NCI-H2227 treated with DMSO at 0.1 percent for 48 hours (cell line): Measurements from ENCODE around the gene LSM11.

ENCODE experiments used
- DNase-seq: peaks from one replicate; lab custom pipeline; 2025; lab: John Stamatoyannopoulos, UW

The LSM11 gene

GRCh38 chr5:157734436-157734835 is 9.1 kb upstream of the LSM11 start:
- no peak for DNase-seq

GRCh38 chr5:157735991-157736390 is 7.5 kb upstream of the LSM11 start:
- DNase-seq = no peak

DNA sequence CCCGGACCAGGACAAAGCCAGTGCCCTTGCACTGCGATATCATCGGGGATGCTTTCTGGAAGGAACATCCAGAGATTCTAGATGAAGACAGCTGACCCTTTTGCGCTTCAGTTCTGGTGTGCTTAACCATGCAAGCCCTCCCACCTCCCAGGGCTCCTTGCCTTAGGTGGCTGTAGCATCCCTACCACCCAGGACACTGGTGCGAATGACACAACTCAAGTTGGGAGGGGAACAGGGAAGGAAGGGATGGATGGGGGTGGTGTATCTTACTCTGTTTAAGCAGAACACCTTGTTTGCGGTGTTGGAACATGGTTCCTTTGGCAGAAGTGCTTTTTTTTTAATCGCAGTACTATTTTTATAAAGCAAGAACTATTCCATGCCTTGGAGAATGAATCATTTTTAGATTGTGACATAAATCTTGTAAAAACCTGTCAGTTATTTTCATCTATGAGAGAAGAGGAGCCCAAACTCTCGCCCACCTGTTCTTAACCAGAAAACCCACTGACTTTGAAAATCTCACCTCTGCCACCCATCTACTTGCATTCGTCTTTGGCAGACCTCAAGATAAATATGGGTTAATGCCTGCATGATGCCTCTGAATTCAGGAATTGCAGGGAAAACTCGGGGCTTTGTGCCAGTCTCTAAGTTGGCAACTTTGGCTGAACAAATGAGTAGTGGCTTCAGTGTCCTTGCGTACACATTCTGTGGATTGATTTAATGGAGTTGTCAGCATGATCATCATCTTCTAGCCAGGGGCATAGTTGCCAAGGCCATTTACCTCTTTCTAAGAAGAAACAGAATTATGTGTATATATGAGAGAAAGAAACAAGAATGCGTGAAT is 3.9 kb upstream of the LSM11 start:
- DNase-seq = no peak

DNA sequence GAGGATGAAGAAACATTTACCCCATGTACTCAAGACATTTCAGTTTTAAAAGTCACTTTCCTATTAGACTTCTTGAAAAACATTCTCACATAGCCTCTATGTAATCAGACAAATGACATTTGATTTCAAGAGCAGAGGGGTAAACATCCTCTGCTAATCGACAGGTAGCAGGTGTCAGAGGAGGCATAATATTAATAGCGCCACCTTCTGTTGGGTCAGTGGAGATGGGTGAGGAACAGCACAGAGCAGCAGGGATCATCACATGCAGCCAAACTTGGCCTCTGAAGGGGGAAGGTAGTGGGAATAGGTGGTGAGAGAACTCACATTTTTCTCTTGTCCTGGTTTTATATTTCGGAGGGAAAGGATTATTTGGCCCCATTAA is 3.3 kb upstream of the LSM11 start:
- DNase-seq = no peak

- no peak for DNase-seq
Measured at GRCh38 chr5:157741131-157741530, 2.4 kb upstream of the LSM11 start.

DNA sequence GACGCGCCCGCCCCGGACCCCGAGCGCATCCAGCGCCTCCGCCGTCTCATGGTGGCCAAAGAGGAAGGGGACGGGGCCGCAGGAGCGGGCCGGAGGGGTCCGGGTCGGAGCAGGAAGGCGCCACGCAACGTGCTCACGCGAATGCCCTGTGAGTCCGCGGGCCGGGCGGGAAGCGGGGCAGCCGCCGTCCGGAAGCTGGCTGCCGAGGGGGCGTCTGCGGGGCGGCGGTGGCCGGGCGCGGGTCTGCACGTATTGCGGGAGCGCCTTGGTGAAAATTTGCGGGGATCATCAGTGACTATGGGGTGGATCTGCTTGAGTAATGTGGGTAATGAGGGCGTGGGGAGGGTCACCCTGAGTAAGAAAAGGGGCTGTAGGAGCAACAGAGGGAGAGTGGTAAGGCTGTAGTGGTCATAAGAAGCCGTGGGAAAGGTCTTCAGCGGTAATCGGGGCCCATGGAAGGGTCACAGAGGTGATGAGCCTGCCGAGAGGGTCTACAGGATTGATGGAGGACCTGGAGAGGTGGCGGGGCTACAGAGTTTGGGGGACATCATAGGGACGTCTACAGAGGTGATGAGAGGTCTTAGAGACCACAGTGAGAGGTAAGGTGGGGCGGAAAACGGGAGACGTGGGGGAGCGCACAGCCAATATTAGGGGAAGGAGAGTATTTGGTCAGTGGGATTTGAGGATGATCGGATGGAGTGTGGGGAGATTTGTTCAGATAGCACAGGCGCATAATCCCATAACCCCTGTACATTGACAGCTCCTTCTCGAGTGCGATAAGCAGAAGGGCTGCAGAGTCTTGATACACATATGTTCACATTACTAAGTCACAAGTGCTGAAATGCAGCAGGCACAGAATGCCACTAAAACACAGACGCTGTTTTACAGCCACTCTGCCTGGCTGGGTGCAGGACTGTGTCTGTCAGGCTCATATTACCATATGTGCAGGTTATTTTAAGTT is 819 bp downstream of the LSM11 start:
- DNase-seq = no peak

DNA sequence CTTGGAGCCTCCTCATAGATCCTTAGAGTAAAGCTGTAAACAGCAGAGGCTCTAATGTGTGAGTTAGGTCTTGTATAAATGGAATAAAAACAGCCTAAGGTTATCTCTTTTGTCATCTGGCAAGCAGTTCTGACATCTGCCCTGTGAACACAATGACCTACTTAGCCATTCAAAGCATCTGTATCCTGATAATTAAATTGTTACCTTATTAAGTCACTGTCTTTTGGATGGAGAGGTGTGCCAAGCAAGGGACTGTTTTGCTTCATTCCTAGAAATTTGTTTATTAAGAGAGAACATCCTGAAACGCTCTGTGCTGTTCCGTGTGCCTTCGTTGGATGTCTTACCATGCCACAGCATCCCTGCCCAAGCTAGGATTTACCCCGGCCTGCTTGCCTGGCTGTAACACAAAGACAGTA is 1.5 kb downstream of the LSM11 start:
- DNase-seq = no peak

GRCh38 chr5:157747173-157747740 is 3.7 kb downstream of the LSM11 start:
- no peak for DNase-seq

GRCh38 chr5:157747766-157748700 is 4.5 kb downstream of the LSM11 start:
- no peak for DNase-seq

GRCh38 chr5:157748760-157749461 is 5.4 kb downstream of the LSM11 start:
- DNase-seq = no peak

DNA sequence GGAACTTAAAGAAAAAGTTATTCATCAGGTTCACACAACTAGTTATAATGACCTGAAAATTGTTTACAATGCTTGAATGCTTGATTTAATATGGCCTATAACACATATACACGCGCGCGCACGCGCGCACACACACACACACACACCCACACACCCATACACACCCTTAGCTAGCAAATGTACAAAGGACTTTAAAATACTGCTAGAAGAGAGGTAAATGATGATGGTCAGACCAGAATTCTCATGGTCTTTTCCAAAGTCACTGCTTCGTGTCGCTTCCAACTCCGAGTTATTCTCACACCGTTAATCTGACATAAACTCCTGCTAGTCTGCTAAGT is 5.9 kb downstream of the LSM11 start:
- no peak for DNase-seq

- DNase-seq = no peak
Measured at GRCh38 chr5:157750320-157750719, 6.8 kb downstream of the LSM11 start.

- no peak for DNase-seq
Measured at GRCh38 chr5:157756122-157756521, 12.6 kb downstream of the LSM11 start.

DNA sequence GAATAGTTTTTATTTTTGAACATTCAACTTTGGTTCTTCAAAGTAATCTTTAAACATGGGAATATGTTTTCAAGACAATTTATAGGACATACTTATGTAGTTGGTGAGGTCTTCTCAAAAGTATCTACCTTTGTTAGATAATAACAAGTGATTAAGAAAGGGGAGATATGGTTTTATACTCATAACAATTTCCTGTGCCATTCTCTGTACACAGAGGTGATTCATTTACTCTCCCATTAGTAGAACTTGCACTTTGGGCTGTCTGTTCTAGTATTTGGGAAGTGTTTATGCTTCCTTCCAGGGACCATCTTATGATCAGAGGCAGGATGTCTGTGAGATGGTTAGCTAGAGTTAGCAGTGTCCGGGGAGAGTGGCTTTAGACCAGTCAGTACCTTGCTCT is 15.2 kb downstream of the LSM11 start:
- no peak for DNase-seq

DNA sequence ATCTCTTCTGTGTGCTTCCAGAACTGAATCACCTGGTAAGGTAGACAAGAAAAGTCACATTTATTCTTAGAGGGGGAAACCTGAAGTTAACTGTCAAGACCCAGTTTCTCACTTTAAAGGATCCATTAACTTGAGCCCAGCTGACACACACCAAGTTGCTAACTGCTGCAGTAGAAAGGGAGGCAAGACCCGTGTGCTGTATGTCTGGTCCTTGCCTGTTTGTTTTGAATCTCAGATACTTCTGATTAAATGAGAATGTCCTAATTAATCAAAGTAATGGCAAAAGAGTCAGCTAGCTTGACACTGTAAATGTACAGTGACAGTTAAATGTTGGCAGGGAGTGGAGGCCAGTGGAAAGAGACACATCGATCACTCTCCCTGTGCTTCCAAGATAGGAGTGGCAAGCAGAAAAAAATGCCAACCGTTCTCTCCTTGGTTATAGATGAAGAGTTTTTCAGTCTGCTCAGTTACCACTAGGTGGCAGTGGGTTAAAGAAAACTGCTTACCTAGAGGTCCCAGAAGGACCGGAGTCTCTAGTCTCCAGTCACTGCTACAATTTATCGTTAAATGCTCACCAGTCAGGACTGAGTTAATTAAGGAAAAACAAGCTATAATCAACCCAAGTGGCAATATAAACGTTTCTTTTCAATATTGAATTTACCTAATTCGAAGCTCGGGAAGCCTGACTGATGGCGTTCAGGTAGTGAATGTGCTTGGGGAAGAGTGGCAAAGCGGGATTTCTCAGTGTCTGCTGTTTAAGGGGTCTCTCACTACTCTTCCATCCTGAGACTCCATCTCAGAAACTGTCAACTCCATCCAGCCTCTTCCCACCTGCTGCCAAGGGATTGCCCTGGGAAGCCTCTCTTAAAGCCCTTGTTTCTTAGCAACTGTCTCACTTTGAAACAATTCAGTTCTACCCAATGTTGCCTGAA is 18.4 kb downstream of the LSM11 start:
- peak; percentile 63 for DNase-seq

DNA sequence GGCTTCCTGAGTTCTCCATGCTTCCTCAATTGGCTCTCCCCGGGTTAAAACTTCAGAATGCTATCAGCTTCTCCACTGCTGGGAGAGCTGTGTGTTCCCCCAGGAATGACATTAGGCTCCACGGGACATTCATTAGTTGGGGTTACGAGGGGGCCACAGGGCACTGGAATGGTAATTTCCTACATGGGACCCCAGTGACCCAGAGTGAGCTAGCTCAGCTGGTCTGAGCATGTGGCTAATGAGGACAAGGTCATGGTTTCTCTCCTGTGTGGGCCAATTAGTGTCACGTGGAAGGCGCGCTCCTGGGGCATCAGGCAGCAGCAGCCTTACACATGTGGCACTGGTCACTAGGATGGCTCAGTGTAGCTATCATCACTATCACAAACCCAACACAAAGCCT is 21.0 kb downstream of the LSM11 start:
- DNase-seq = no peak

DNA sequence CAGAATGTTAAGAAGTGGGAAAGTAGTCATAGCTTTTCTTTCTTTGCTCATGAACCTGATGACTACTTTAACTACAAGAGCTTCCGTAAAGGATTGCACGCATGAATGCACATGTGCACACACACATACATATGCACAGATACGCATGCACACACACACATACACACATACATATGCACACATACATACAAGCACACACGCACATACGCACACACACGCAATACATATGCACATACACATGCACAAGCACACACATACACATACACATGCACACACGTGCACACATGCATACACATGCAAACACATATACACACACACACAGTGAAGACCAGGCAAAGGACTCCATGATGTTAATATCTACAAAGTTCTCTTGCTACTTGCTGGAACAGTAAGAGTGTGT is 22.9 kb downstream of the LSM11 start:
- DNase-seq = no peak

DNA sequence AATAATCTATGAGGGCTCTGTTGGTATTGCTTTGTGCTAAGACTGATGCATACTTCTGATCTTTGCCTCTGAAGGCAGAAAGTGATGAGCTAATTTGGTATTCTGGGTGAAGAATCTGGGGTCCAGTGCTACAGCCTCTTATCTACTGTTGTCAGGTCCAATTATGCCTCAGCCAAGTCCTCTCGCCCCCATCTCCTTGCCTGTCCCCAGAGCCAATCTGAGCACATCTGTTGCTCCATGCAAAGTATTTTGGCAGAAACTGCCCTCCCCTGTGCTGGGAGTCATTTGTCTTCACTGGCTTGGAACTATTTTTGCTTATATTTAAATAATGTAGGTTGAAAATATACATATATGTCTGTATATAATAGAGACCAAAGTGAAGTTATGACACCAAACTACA is 23.4 kb downstream of the LSM11 start:
- no peak for DNase-seq

DNA sequence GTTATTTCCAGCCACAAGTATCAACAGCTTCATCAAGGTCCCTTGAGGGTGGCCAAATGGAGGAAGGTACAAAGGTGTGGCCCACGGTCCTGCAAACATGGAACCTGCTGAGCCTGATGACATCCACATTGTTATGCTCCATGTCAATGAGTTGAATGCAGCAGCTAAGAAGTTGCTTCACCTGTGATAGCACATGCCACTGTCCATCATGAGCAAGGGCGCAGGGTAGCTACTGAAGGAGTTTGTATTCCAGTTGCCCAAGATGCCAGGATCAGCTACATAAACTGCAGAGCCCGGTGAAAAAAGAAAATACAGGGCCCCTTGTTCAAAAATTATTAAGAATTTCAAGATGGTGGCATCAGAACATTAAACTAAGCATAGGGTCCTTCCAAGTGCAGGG is 24.2 kb downstream of the LSM11 start:
- DNase-seq = no peak

DNA sequence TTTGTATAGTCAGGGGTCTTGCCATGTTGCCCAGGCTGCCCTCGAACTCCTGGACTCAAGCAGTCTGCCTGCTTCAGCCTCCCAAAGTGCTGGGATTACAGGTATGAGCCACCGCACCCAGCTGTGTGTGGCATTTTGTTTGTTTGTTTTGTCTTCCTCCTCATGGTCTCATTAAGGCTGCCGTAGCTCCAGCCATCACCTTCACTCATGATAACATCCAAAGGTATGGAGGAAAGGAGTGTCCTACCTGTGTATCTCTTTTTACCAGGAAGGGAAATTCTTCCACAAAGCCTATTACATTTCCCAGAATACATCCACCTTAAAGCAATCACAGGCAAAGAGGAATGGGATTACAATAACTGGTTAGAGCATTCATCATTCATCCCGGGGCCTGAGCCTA is 27.2 kb downstream of the LSM11 start:
- DNase-seq = no peak
